ENCODE results near the gene ANP32D.
A peak's percentile ranks its signal among the peaks of the same experiment; 100 is the strongest.
"Not testable (repeated sequence)": the region's sequence is repeated elsewhere in the genome, so short reads cannot be mapped to it uniquely, and the experiment has no call there.

The ANP32D gene

DNA sequence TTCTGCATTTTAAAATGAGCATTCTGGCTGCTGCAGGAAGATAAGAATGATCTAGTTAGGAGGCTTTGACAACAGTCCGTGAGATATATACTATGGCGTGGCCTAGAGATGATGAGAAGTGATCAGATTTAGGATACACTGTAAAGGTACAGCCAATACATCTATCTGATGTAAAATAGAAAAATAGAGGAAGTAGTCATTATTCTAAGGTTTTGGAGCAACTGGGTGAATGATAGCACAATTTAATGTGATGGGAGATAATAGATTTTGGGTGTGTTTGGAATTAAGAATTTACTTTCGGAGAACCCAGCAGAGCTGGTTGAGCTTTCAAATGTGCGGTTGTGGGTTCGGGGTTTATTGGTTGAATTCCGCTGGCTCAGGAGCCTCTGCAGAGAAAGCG lies at the start of gene ANP32D:
ANP32D (plus strand) TSS at position 301 of the 400 bp plus-strand sequence. CDS start 106 bp downstream, outside the sequence.
- no peak for DNase-seq (ENCODE audit: low spot score)

DNA sequence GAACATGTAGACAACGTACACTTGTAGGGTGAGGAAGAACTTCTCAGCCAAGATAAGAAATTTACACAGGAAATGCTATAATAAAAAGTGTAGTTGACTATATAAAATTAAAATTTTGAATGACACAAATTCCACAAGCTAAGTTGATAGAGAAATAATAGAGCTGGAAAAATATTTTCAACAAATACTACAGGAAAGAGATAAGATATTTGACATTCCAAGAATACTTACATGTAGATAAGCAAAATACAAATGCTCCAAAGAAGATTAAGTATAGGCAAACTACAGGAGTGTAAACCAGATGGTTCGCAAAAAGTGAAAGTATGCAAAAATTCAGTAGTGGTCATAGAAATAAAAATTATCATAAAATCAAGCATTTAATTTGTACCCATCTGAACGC lies 49.2 kb upstream of the ANP32D start:
- DNase-seq (ENCODE audit: low spot score), result no peak

DNA sequence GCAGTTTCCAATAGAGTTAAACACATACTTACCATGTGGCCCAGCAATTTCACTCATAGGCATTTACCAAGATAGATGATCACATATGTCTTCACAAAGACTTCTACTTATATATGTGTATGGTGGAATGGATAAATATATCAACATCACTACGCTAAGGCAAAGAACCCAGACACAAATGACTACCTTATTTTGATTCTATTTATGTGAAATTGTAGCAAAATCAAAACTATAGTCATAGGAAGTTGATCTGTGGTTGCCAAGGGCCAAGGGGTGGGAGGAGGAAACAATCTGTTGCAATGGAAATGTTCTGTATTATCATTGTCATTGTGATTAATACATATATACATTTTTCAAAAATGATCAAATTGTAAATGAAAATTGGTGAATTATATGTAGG lies 47.7 kb upstream of the ANP32D start:
- DNase-seq (ENCODE audit: low spot score), result no peak

DNA sequence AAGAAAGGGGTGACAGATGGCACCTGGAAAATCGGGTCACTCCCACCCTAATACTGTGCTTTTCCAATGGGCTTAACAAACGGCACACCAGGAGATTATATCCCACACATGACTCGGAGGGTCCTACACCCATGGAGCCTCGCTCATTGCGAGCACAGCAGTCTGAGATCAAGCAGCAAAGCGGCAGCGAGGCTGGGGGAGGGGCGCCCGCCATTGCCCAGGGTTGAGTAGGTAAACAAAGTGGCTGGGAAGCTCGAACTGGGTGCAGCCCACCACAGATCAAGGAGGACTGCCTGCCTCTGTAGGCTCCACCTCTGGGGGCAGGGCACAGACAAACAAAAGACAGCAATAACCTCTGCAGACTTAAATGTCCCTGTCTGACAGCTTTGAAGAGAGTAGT lies 38.3 kb upstream of the ANP32D start:
- not testable (repeated sequence) for DNase-seq (ENCODE audit: low spot score)

DNA sequence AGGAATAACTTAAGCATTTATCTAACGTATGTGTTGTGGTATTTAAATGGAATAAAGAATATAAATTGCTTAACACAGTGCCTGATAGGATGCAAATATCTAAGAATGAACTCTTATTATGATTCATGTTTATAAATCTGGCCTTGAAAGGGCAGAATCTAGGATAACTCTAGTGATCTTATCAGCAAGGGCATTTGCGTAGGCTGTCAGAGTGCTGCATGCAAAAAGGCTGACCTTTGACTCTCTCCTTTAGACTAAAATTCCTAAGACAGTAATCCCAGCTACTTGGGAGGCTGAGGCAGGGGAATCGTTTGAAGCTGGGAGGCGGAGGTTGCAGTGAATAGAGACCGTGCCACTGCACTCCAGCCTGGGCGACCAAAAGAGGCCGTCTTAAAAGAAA lies 31.3 kb upstream of the ANP32D start:
- DNase-seq (ENCODE audit: low spot score), result no peak

DNA sequence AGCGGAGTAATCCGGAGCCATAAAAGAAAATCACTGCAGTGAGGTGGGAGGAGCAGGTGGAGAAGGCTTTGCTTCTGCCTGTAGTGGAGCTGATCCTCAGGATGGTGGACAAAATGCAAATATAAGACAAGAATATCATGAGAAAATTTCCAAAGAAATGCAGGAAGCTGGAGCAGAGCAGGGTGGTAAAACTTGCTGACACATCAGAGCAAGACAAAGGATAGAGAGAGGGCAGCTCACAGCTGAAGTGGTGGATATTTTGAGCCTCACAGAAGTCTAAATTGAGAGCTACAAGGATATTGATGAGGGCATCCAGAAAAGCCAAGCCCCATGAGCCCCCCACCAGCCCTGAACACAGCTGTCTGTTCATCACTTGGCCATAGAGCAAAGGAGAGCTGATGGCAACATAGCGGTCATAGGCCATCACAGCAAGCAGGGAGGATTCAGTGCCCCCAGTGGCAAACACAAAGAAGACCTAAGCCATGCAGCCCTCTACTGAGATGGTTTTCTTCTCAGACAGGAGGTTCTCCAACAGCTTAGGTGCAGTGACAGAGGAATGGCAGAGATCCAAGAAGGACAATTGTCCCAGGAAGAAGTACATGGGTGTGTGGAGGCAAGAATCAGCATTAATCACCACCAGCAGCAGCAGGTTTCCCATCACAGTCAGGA lies 30.0 kb upstream of the ANP32D start:
- DNase-seq (ENCODE audit: low spot score), result no peak

DNA sequence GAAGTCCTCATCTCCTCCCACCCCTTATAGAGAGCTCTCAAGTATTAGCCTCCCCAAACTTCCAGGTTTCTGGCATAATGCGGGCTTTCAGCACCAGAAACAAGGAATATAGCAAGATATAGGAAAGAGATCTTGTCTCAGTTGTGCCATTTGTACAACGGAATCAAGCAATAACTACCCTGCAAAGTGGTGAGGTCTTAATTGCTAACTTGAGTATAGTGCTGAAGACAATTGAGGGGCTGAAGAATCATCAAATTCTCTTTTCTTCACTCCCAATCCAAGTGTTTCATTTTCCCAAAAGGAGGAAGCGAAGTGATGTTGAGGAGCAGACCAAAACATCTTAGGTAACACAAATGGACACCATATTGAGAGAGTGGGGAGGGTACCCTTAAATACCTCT lies 26.8 kb upstream of the ANP32D start:
- DNase-seq (ENCODE audit: low spot score), result no peak

DNA sequence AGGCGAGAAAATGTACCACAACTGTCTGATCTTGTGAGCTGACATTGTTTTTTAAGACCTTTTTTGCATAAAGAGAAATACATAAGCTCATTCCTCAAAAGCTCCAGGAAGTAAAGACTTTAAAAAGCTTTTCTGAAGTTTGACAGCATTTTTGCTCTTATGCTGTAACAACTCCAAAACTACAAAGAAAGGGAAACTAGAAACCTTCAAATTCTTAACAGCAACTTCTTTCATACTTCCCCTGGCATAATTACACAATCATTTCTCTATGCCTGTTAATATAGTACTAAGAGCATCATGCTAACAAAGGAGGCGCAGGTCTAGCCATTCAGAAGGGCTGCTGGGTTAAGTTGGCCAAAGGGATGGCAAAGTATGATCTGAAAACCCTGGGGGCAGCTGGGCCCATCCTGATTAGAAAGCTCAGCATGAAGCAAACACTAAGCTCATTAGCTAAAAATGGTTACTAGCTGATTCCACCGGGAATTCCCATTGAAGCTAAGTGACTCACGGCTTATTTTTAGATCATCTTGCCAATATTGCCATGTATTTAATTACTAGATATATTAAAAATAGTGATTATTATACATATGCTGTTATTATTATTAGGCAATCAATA lies 26.1 kb upstream of the ANP32D start:
- DNase-seq (ENCODE audit: low spot score), result no peak

DNA sequence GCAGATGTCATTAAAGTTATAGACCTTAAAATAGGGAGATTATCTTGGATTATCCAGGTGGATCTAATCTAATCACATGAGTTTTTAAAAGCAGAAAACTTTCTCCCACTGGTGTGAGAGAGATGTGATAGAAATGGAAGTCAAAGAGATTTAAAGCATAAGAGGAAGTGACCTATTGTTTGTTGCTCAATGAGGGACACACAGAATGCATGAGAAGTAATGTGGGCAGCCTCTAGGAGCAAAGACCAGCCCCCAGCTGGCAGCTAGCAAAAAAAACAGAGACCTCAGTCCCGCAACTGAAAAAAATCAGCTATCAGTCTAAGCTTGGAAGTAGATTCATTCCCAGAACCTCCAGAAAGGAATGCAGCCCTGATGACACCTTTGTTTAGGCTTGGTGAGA lies 24.6 kb upstream of the ANP32D start:
- DNase-seq (ENCODE audit: low spot score), result no peak

DNA sequence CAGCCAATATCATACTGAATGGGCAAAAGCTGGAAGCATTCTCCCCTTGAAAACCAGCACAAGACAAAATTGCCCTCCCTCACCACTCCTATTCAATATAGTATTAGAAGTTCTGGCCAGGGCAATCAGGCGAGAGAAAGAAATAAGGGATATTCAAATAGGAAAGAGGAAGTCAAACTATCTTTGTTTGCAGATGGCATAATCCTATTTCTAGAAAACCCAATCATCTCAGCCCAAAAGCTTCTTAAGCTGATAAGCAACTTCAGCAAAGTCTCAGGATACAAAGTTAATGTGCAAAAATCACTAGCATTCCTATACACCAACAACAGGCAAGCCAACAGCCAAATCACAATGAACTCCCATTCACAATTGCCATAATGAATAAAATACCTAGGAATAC lies 21.0 kb upstream of the ANP32D start:
- no peak for DNase-seq (ENCODE audit: low spot score)

DNA sequence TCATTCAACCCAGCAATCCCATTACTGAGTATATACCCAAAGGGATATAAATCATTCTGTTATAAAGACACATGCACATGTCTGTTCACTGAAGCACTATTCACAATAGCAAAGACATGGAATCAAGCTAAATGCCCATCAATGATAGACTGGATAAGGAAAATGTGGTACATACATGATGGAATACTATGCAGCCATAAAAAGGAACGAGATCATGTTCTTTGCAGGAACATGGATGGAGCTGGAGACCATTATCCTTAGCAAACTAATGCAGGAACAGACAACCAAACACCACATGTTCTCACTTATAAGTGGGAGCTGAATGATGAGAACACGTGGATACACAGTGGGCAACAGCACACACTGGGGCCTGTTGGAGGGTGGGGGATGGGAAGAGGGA lies 19.4 kb upstream of the ANP32D start:
- DNase-seq (ENCODE audit: low spot score), result not testable (repeated sequence)

DNA sequence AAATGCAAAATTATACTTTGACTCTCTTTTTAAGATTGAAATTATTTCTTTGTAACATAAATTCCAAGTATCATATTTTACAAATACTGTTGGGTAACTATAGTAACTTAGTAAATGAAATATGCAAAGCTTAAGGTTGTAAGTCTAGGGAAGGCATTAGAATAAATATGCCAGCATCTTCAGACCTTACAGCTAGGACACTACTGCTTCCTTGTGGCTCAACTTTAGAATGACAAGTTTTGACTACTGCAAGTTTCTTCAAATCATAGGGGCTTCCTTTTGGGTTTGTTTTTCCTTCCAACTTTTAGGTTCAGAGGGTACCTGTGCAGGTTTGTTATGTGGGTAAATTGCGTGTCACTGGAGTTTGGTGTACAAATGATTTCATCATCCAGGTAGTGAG lies 17.7 kb upstream of the ANP32D start:
- no peak for DNase-seq (ENCODE audit: low spot score)

DNA sequence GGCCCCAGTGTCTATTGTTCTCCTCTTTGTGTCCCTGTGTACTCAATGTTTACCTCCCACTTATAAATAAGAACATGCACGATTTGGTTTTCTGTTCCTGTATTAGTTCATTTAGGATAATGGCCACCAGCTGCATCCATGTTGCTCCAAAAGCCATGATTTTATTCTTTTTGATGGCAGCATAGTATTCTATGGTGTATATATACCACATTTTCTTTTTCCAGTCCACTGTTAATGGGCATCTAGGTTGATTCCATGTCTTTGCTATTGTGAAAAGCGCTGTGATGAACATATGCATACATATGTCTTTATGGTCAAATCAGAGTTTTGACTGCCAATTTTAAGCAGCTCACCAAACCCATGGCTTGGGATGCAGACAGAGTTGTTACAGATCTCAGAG lies 17.2 kb upstream of the ANP32D start:
- DNase-seq (ENCODE audit: low spot score), result no peak

DNA sequence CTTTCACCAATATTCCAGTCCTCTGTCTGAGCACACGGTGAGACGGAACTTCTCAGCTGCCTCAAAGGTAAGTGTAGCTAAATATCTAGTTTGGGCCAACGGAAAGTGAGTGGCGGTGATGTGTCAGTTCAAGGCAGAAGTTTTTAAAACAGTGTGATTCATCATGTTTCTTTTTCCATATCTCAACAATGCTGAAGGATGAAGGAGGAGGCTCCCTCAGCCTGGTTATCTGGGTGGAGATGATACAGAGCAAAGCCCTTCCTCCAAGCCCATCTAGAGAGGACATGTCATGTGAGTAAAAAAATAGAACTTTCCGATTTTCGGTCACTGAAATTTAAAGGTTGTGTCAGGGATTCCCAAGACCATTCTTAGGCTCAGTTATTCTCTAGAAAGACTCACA lies 13.1 kb upstream of the ANP32D start:
- no peak for DNase-seq (ENCODE audit: low spot score)

DNA sequence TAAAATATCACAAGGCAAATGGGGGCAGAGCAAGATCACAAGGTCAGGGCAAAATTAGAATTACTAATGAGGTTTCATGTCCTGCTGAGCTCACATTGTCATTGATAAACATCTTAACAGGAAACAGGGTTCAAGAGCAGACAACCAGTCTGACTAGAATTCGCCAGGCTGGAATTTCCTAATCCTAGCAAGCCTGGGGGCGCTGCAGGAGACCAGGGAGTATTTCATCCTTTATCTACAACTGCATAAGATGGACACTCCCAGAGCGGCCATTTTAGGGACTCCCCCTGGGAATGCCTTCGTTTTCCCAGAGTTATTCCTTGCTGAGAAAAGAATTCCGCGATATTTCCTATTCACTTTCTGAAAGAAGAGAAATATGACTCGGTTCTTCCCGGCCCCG lies 3.3 kb upstream of the ANP32D start:
- DNase-seq (ENCODE audit: low spot score), result not testable (repeated sequence)

DNA sequence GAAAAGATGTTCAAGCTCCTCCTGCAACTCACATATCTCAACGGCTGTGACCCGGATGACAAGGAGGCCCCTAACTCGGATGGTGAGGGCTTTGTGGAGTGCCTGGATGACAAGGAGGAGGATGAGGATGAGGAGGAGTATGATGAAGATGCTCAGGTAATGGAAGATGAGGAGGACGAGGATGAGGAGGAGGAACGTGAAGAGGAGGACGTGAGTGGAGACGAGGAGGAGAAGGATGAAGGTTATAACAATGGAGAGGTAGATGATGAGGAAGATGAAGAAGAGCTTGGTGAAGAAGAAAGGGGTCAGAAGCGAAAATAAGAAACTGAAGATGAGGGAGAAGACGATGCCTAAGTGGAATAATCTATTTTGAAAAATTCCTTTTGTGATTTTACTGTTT lies 702 bp downstream of the ANP32D start:
- no peak for DNase-seq (ENCODE audit: low spot score)

DNA sequence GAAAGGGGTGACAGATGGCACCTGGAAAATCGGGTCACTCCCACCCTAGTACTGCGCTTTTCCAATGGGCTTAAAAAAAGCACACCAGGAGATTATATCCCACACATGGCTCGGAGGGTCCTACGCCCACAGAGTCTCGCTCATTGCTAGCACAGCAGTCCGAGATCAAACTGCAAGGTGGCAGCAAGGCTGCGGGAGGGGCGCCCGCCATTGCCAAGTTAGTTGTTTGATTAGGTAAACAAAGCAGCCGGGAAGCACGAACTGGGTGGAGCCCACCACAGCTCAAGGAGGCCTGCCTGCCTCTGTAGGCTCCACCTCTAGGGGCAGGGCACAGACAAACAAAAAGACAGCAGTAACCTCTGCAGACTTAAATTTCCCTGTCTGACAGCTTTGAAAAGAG lies 2.1 kb downstream of the ANP32D start:
- DNase-seq (ENCODE audit: low spot score), result not testable (repeated sequence)

DNA sequence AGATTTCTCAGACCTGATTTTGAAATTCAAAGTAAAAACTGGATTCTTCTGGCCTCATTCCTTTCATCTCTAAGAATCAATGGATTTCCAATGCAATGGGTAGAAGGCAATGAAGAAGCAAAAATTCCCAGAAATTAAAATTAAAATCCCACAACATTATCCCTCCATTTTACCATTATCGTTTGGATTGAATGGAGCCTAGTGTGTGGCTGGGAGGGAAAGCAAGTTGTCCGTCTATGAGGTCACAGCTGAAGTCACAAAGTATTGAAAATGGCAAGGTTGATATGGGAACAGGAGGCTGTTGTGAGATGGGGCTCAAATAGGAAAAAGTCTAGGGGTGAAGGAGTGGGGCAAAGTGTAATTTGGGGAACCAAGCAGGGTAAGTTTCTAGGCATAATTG lies 9.8 kb downstream of the ANP32D start, which contains the start of gene C12orf54:
C12orf54 (plus strand) TSS at position 301 of the 400 bp plus-strand sequence. CDS start 799 bp downstream, outside the sequence.
- no peak for DNase-seq (ENCODE audit: low spot score)

DNA sequence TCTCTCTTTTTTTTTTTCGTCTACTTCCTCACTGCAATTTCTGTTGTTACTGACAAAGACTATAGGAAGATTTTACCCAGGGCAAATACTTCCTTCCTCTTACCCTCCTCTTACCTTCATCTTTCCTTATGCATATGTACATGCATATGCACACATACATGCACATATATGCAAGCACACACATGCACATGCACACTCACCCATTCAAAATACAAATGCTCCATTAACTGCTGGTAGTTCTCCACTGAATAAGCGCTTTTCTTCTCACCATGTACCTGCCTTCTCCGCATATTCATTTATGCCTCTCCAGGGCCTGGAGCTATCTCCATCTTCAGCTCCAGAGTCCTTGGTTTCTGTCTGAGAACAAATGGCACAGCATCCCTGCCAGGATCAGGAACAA lies 10.6 kb downstream of the ANP32D start:
- DNase-seq (ENCODE audit: low spot score), result no peak

DNA sequence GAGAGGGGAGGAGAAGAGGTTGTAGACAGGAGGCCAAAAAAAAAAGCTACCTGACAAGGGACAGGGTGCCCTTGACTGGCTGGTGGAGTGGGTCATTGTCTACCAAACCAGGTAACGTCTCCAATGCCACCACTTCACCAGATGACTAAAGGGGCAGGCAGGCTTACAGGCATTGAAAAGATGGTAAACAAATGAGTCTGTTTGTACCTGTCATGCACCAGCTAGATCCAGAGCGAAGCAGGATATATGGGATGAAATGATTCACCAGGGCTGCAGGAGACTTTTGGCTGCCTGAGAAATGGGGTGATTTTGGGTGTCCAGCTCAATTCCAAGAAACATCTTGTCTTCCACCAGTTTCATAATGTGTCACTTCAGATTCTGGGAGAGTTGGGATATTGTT lies 13.9 kb downstream of the ANP32D start:
- no peak for DNase-seq (ENCODE audit: low spot score)

DNA sequence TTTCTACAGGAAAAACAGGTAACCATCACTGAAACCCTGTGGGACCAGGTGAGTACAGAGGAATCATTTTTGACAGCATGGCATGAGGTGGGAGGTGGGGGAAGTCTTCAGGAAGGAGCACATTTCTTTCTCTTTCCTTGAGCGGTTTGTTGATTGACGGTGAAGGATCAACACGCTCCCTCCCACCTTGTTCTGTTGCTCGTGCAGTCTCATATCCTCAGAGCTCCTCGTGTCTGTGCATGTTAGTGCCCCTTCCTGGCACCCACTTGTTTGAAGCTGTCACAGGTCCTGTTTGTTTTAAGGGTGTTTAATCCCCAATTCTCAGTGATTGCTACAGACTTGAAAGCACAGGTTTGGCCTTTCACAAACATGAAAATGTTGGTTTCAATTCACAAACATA lies 14.3 kb downstream of the ANP32D start:
- no peak for DNase-seq (ENCODE audit: low spot score)

DNA sequence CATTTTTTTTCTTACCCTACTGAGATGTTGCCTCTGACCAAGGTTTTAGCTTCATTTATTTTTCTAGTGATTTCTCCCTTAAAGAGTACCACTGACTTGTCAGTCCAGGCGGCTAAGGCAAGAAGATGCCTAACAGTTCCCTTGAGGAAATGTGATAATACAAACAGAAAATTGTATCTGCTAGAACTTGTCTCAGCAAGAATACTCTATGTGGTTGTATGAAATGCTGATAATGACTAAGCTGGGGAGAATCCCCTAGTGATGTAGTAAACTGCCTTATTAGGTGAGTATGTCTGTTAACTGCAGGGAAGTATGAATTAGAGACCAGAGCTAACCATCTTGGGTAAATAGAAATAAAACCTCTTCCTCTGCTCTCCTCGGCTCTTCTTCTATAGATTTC lies 16.7 kb downstream of the ANP32D start:
- peak; percentile 4 for DNase-seq (ENCODE audit: low spot score)

DNA sequence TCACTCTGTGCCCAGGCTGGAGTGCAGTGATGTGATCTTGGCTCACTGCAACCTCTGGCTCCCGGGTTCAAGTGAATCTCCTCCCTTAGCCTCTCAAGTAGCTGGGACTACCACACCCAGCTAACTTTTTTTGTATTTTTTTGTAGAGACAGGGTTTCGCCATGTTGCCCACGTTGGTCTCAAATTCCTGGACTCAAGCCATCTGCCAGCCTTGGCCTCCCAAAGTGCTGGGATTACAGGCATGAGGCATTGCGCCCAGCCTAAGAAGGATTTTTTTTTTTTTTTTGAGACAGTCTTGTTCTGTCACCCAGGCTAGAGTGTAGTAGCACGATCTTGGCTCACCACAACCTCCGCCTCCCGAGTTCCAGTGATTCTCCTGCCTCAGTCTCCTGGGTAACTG lies 17.1 kb downstream of the ANP32D start:
- not testable (repeated sequence) for DNase-seq (ENCODE audit: low spot score)

DNA sequence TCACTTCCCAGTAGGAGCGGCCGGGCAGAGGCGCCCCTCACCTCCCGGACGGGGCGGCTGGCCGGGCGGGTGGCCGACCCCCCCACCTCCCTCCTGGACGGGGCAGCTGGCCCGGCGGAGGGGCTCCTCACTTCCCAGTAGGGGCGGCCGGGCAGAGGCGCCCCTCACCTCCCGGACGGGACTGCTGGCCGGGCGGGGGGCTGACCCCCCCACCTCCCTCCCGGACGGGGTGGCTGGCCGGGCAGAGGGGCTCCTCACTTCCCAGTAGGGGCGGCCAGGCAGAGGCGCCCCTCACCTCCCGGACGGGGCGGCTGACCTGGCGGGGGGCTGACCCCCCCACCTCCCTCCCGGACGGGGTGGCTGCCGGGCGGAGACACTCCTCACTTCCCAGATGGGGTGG lies 27.9 kb downstream of the ANP32D start:
- DNase-seq (ENCODE audit: low spot score), result not testable (repeated sequence)

Measured in activated CD4-positive, alpha-beta T cell treated with anti-CD3 and anti-CD28 coated beads, Interleukin-2, Interleukin-4, amounts not matched to agents 100 ng/mL and 50 ng/mL, durations not matched to agents 16 hours and 8 hours (primary cell).